SH-SY5Y (cell line): Measurements from ENCODE around the gene MVK.

Source experiments
- GATA2 ChIP-seq: IDR thresholded peaks from 2 replicates; pipeline ENCODE4 v1.6.1; 2011; ENCODE audit warnings: mild to moderate bottlenecking, low read depth, low read length
- GATA3 ChIP-seq: IDR thresholded peaks from 2 replicates; pipeline ENCODE4 v1.6.1; 2011; ENCODE audit warnings: low read depth, mild to moderate bottlenecking, low read length, moderate library complexity

DNA sequence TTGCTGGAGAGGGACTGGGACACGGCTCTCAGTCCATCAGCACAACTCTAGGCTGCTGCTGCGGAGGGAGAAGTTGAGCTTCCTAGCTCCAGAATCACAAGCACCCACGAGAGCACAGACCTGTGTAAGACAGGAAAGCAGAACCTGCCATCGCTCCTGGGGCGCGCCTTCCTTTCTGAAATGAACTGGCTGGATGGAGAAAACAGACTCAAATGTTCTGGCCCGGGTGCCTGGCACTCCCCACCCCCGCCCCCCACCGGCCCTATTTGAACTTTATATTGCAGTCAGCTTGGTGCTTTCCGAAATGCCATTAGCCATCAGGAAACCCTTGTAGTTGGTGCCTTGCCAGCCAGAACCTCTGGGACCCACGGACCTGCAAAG lies 23.8 kb downstream of the MVK start:
- TF ChIP-seq GATA2 (no peak), GATA3 (no peak)
